ENCODE measurements around the gene NEMP2.
"Not testable (repeated sequence)": the region's sequence is repeated elsewhere in the genome, so short reads cannot be mapped to it uniquely, and the experiment has no call there.

NEMP2 gene

GRCh38 chr2:190501702-190502407 lies 32.7 kb downstream of the NEMP2 start:
- TF ChIP-seq CTCF (IDR thresholded peaks at IDR 0.05; ENCODE audit: extremely low read depth, missing control alignments): no peak
- no peak for DNase-seq (ENCODE audit: low spot score)

GRCh38 chr2:190501231-190501630 lies 33.3 kb downstream of the NEMP2 start:
- no peak for DNase-seq (ENCODE audit: low spot score)
- no peak for TF ChIP-seq CTCF (IDR thresholded peaks at IDR 0.05; ENCODE audit: extremely low read depth, missing control alignments)

GRCh38 chr2:190500054-190500502 lies 34.4 kb downstream of the NEMP2 start:
- DNase-seq (ENCODE audit: low spot score): no peak
- no peak for TF ChIP-seq CTCF (IDR thresholded peaks at IDR 0.05; ENCODE audit: extremely low read depth, missing control alignments)

GRCh38 chr2:190499273-190499672 lies 35.2 kb downstream of the NEMP2 start:
- no peak for TF ChIP-seq CTCF (IDR thresholded peaks at IDR 0.05; ENCODE audit: extremely low read depth, missing control alignments)
- DNase-seq (ENCODE audit: low spot score): no peak

- no peak for TF ChIP-seq CTCF (IDR thresholded peaks at IDR 0.05; ENCODE audit: extremely low read depth, missing control alignments)
Measured at GRCh38 chr2:190497428-190497827, 37.1 kb downstream of the NEMP2 start.

GRCh38 chr2:190494600-190495227 lies 39.8 kb downstream of the NEMP2 start:
- not testable (repeated sequence) for DNase-seq (ENCODE audit: low spot score)

More at GRCh38 chr2:190497428-190497827, 37.1 kb downstream of the NEMP2 start:
- no peak for DNase-seq (ENCODE audit: low spot score)

- TF ChIP-seq CTCF (IDR thresholded peaks at IDR 0.05; ENCODE audit: extremely low read depth, missing control alignments): no peak
Measured at GRCh38 chr2:190493095-190493494, 41.4 kb downstream of the NEMP2 start.

GRCh38 chr2:190490502-190490901 lies 44.0 kb downstream of the NEMP2 start:
- DNase-seq (ENCODE audit: low spot score): no peak
- no peak for TF ChIP-seq CTCF (IDR thresholded peaks at IDR 0.05; ENCODE audit: extremely low read depth, missing control alignments)

More at GRCh38 chr2:190493095-190493494, 41.4 kb downstream of the NEMP2 start:
- no peak for DNase-seq (ENCODE audit: low spot score)

Data from GM20000 (cell line).